ENCODE measurements around the gene MICA. TPM values are rescaled to one million over a fixed set of nuclear protein-coding genes. Genes with fewer than 3 reads are reported as not detected.
"Not testable (repeated sequence)": the region's sequence is repeated elsewhere in the genome, so short reads cannot be mapped to it uniquely, and the experiment has no call there.

Gene MICA
- total RNA-seq, 1 donor from 2014 or later = 36.6 TPM

DNA sequence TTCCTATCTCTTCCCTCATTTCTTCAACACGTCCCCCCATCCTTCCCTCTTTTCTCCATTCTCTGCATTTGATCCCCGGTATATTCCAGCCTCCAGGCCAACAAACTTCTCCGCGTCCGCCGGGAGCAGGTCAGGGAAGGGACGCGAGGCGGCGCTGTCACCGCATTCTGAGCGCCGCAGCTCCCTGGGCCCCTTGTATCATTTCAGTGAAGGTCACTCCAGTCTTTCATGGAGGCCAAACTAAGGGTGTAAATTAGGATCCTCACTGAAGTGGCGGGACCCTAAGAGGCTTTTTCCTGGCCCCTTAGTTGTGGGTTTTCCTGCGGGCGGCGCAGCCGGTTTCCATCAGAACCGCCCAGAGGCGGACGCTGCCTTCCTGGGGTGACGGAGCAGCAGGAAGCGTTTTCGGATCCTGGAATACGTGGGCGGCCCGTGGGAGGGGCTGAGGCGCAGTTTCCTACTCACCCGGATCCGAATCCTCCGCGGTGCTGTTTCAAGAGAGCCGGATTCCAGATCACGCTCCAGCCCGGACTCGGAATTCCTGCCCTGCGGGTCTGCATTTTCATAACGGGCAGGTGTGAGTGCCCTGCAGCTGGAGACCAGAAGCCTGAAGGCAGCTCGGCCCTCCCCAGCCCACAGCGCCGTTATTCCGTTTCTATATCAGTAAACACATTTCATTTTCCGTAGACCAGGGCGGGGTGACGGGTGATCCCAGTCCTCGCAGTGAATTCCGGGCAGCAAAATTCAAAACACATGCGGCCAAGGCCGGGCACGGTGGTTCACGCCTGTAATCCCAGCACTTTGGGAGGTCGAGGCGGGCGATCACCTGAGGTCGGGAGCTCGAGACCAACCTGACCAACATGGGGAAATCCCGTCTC, 3.6 kb upstream of the MICA start:
- intact Hi-C loops (cut with DNase I) = loop anchor here (5.0 kb wide), 1 partner anchor 42 kb away; no protein-coding TSS in a partner anchor
- H3K4me1 ChIP-seq = peaks cover 50% of the 10 kb centered on the region

DNA sequence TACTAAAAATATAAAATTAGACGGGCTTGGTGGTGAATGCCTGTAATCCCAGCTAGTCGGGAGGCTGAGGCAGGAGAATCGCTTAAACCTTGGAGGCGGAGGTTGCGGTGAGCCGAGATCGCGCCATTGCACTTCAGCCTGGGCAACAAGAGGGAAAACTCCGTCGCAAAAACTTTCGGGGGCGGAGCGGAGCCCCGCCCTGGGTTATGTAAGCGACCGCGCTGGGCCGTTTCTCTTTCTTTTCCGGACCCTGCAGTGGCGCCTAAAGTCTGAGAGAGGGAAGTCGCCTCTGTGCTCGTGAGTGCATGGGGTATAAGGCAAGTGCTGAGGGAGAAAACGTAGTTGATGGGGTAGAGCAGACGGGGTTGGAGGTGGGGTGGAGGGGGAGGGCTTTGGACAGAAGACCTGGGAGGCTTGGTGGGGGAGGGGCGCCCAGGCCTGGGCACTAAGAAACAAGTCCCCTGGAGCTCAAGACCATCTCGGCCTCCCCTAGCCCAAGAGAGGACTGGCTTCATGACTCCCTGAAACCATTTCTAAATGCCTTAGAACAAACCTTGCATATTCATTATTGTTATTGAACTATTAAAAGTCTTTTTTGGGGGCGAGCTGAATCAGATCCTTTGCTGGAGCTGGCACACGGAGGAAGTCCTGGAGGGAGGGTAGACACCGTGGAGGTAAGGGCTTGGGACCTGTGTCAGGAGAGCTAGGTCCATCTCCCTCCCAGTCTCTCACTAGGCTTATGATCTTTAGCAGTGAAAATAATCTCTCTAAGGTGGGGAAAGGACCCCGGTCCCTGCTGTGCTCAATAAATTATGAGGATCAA, 2.7 kb upstream of the MICA start:
- Histone ChIP-seq H3K4me3 (peak overlapping the region; percentile 96), H3K27ac (peak overlapping the region; percentile 99), H3K9me3 (no peaks in the 10 kb centered on the region), H3K36me3 (no peaks in the 10 kb centered on the region), H3K4me1 (peaks cover 55% of the 10 kb centered on the region), H3K27me3 (no peaks in the 10 kb centered on the region)
- ATAC-seq = peak; percentile 66
- DNase-seq = peak; percentile 92
- intact Hi-C loops (cut with DNase I) = no loop called here
- TF ChIP-seq, protein P1, sequence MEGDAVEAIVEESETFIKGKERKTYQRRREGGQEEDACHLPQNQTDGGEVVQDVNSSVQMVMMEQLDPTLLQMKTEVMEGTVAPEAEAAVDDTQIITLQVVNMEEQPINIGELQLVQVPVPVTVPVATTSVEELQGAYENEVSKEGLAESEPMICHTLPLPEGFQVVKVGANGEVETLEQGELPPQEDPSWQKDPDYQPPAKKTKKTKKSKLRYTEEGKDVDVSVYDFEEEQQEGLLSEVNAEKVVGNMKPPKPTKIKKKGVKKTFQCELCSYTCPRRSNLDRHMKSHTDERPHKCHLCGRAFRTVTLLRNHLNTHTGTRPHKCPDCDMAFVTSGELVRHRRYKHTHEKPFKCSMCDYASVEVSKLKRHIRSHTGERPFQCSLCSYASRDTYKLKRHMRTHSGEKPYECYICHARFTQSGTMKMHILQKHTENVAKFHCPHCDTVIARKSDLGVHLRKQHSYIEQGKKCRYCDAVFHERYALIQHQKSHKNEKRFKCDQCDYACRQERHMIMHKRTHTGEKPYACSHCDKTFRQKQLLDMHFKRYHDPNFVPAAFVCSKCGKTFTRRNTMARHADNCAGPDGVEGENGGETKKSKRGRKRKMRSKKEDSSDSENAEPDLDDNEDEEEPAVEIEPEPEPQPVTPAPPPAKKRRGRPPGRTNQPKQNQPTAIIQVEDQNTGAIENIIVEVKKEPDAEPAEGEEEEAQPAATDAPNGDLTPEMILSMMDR (IDR thresholded peaks at IDR 0.05) = no peak

More for the DNA sequence above, 3.6 kb upstream of the MICA start:
- ATAC-seq (peak; percentile 79), DNase-seq (peak; percentile 97)
- no peaks in the 10 kb centered on the region for H3K36me3 ChIP-seq
- H3K27ac ChIP-seq = peak overlapping the region; percentile 99
- no peaks in the 10 kb centered on the region for H3K9me3 ChIP-seq
- TF ChIP-seq, protein P1 (IDR thresholded peaks at IDR 0.05) = peak; percentile 94
- H3K4me3 ChIP-seq = peak overlapping the region; percentile 96
- no peaks in the 10 kb centered on the region for H3K27me3 ChIP-seq

DNA sequence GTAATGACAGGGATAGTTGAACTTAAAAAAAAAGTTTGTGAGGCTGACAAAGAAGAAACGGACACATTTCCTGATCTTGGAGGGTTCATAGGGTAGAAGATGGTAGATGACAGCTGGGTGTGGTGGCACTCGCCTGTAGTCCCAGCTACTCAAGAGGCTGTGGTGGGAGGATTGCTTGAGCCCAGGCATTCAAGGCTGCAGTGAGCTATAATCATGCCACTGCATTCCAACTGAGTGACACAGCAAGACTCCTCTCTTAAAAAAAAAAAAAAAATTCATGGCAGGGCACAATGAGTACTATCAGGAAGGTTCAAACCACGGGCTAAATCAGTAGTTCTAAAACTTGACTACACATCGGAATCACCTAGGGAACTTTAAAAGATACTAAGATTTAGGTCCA, 2.0 kb upstream of the MICA start:
- Histone ChIP-seq H3K27ac (peak overlapping the region; percentile 99), H3K4me1 (peaks cover 59% of the 10 kb centered on the region), H3K9me3 (no peaks in the 10 kb centered on the region), H3K27me3 (no peaks in the 10 kb centered on the region), H3K4me3 (peak overlapping the region; percentile 96), H3K36me3 (no peaks in the 10 kb centered on the region)
- TF ChIP-seq, protein P1 (IDR thresholded peaks at IDR 0.05) = no peak
- intact Hi-C loops (cut with DNase I) = no loop called here
- ATAC-seq (peak; percentile 25), DNase-seq (no peak)

DNA sequence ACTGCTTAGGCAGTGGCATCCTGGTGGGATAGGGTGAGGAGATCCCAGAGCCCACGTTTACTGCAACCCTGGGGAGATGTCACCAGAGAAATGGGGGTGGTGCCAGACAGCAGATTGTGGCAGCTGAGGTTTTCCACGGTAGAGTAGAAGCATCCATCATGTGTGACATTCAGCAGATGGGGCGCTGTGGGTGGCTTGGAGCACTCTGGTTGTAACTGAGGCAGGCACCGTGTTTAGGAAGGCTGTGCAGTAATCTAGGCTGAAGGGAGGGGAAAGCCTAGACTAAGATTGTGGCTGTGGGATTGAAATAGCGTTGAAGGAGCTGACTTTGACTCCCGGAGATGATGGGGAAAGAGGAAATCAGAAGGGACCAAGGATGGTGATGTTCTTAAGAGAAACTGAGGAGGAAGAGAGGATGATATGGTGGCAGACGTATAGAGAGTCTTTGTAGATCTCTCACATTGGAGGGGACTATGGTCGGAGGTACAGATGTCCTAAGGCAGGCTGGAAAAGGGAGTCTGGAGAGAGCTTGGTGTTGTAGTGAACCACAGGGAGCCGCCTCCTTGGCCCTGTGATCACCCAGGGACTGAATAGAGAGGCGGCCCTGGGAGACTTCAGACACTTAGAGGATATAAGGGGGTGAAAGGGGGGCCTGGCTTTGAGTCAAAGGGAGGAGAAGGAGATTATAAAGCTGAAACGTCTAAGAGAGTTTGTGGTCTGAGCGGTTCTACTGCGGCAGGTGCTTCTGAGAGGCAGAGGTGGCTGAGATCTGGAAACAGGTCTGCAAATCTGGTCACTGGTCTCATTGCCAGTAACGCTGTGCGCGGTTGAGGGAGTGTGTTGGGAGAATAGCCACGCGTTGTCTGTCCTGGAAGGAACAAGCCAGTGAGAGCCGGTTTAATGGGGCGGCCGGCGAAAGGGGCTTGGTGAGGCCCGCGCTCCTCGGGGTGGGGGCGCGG, 792 bp upstream of the MICA start:
- TF ChIP-seq, protein P1 (IDR thresholded peaks at IDR 0.05) = no peak
- ATAC-seq = peak; percentile 0
- peak overlapping the region; percentile 96 for H3K4me3 ChIP-seq
- no peaks in the 10 kb centered on the region for H3K36me3 ChIP-seq
- DNase-seq = peak; percentile 72
- peaks cover 57% of the 10 kb centered on the region for H3K4me1 ChIP-seq
- peak overlapping the region; percentile 99 for H3K27ac ChIP-seq
- intact Hi-C loops (cut with DNase I) = no loop called here
- no peaks in the 10 kb centered on the region for H3K9me3 ChIP-seq
- H3K27me3 ChIP-seq = no peaks in the 10 kb centered on the region

DNA sequence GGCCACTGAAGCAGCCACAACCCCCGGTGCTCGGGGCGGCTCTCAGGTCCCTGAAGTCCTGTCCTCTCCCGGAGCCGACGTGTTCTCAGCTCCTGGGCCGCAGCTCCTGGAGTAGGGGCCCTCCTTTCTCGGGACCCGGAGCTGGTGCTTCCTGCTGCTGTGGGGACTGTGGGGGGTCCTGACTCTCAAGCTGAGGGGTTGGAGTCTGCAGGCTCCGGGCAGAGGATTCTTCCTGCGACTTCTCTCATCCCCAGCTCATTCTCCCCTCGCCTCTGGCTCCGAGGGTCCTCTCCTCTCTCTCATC, 618 bp downstream of the MICA start:
- H3K27me3 ChIP-seq; intact Hi-C loops (cut with DNase I); H3K36me3 ChIP-seq; H3K9me3 ChIP-seq; DNase-seq; ATAC-seq: not testable (repeated sequence)
- H3K27ac ChIP-seq = peak overlapping the region; percentile 99
- peaks cover 55% of the 10 kb centered on the region for H3K4me1 ChIP-seq
- H3K4me3 ChIP-seq = peak overlapping the region; percentile 96

All from upper lobe of right lung (tissue), 1 donor.